Globus pallidus (tissue), 1 donor: ENCODE results near the gene AGAP1.
A peak's percentile ranks its signal among the peaks of the same experiment; 100 is the strongest.

Experiments
- DNase-seq: peaks from one replicate; pipeline ENCODE4 v3.0.0-alpha.2; 2015; ENCODE audit warnings: low spot score

AGAP1 gene

GRCh38 chr2:235550378-235550760, 56.5 kb downstream of the AGAP1 start:
- DNase-seq, result no peak

GRCh38 chr2:235550946-235551345, 57.1 kb downstream of the AGAP1 start:
- DNase-seq, result no peak

- DNase-seq, result peak; percentile 78
Observed at GRCh38 chr2:235551965-235552364, 58.1 kb downstream of the AGAP1 start.

- DNase-seq, result no peak
Observed at GRCh38 chr2:235552671-235553070, 58.8 kb downstream of the AGAP1 start.

GRCh38 chr2:235553291-235553690, 59.4 kb downstream of the AGAP1 start:
- no peak for DNase-seq

GRCh38 chr2:235553696-235554100, 59.9 kb downstream of the AGAP1 start:
- DNase-seq, result no peak

- no peak for DNase-seq
Observed at GRCh38 chr2:235554385-235554784, 60.5 kb downstream of the AGAP1 start.

GRCh38 chr2:235554936-235555335, 61.1 kb downstream of the AGAP1 start:
- DNase-seq, result no peak

- DNase-seq, result no peak
Observed at GRCh38 chr2:235555371-235555770, 61.5 kb downstream of the AGAP1 start.

- no peak for DNase-seq
Observed at GRCh38 chr2:235556086-235556485, 62.2 kb downstream of the AGAP1 start.

GRCh38 chr2:235556901-235557300, 63.1 kb downstream of the AGAP1 start:
- no peak for DNase-seq

GRCh38 chr2:235557903-235558302, 64.1 kb downstream of the AGAP1 start:
- DNase-seq, result no peak

GRCh38 chr2:235558572-235558971, 64.7 kb downstream of the AGAP1 start:
- DNase-seq, result no peak

GRCh38 chr2:235560345-235560744, 66.5 kb downstream of the AGAP1 start:
- DNase-seq, result no peak

- no peak for DNase-seq
Observed at GRCh38 chr2:235561450-235561849, 67.6 kb downstream of the AGAP1 start.

GRCh38 chr2:235562065-235562747, 68.4 kb downstream of the AGAP1 start:
- DNase-seq, result no peak

GRCh38 chr2:235563056-235563910, 69.4 kb downstream of the AGAP1 start:
- DNase-seq, result no peak

GRCh38 chr2:235564066-235564465, 70.2 kb downstream of the AGAP1 start:
- DNase-seq, result no peak

- DNase-seq, result no peak
Observed at GRCh38 chr2:235564884-235565530, 71.2 kb downstream of the AGAP1 start.

- DNase-seq, result no peak
Observed at GRCh38 chr2:235566415-235566814, 72.6 kb downstream of the AGAP1 start.

- DNase-seq, result no peak
Observed at GRCh38 chr2:235566931-235567495, 73.2 kb downstream of the AGAP1 start.

GRCh38 chr2:235567842-235568241, 74.0 kb downstream of the AGAP1 start:
- DNase-seq, result no peak

GRCh38 chr2:235568431-235568830, 74.6 kb downstream of the AGAP1 start:
- DNase-seq, result no peak
